Thoracic aorta (tissue), 2 donors: ENCODE data around the gene LRRC73. TPM values are rescaled to one million over a fixed set of nuclear protein-coding genes. Genes with fewer than 3 reads are reported as not detected.
A peak's percentile ranks its signal among the peaks of the same experiment; 100 is the strongest.

Source experiments
- ATAC-seq: fragments of 150-250 bp; one replicate; pipeline ENCODE4 v1.8.0; 2017; ENCODE audit warnings: low read depth; ENCODE audit not compliant: insufficient number of reproducible peaks, low FRiP score
- DNase-seq: peaks from one replicate; pipeline ENCODE4 v3.0.0-alpha.2; 2020; ENCODE audit warnings: low spot score
- H3K27ac ChIP-seq, 2 donors: fragments of 200-600 bp; sonication (generic); 1 replicate in 1 of 2; 2 replicates in 1 of 2; pipeline ENCODE4 v1.5.1; 2016; ENCODE audit warnings: mild to moderate bottlenecking in 2 of 2, moderate library complexity in 2 of 2
- H3K27me3 ChIP-seq: fragments of 200-600 bp; sonication (generic); replicated peaks from 2 replicates; pipeline ENCODE4 v1.6.0; 2016; ENCODE audit warnings: mild to moderate bottlenecking; ENCODE audit not compliant: insufficient read depth
- H3K36me3 ChIP-seq: fragments of 200-600 bp; sonication (generic); one replicate; pipeline ENCODE4 v1.5.1; 2016
- H3K4me1 ChIP-seq, 2 donors: fragments of 200-600 bp; sonication (generic); 1 replicate in 1 of 2; 2 replicates in 1 of 2; pipeline versions ENCODE4 v1.5.1 to v1.6.0; 2016; ENCODE audit warnings: low read depth in 2 of 2, mild to moderate bottlenecking in 1 of 2; ENCODE audit not compliant: control insufficient read depth in 1 of 2
- H3K4me3 ChIP-seq: fragments of 200-600 bp; sonication (generic); 2 replicates; pipeline ENCODE4 v1.5.1; 2016; ENCODE audit warnings: mild to moderate bottlenecking
- H3K9me3 ChIP-seq: fragments of 200-600 bp; sonication (generic); 2 replicates; pipeline ENCODE4 v1.5.1; 2016
- total RNA-seq, 2 donors: library from RNA; depleted of rRNA; stranded (reverse); fragments of >200 nt; gene quantifications; one replicate each; pipeline versions ENCODE4 v1.1.0 to v1.2.3, GENCODE V29; 2016
- TF ChIP-seq, protein P1 (sequence below): fragments of 200-600 bp; sonication (generic); IDR thresholded peaks from one replicate; pipeline ENCODE4 v1.5.1; 2019; ENCODE audit warnings: antibody characterized with exemption

LRRC73 gene
- total RNA-seq, 2 donors from 2014 or later: 0.54 to 0.63 TPM

DNA sequence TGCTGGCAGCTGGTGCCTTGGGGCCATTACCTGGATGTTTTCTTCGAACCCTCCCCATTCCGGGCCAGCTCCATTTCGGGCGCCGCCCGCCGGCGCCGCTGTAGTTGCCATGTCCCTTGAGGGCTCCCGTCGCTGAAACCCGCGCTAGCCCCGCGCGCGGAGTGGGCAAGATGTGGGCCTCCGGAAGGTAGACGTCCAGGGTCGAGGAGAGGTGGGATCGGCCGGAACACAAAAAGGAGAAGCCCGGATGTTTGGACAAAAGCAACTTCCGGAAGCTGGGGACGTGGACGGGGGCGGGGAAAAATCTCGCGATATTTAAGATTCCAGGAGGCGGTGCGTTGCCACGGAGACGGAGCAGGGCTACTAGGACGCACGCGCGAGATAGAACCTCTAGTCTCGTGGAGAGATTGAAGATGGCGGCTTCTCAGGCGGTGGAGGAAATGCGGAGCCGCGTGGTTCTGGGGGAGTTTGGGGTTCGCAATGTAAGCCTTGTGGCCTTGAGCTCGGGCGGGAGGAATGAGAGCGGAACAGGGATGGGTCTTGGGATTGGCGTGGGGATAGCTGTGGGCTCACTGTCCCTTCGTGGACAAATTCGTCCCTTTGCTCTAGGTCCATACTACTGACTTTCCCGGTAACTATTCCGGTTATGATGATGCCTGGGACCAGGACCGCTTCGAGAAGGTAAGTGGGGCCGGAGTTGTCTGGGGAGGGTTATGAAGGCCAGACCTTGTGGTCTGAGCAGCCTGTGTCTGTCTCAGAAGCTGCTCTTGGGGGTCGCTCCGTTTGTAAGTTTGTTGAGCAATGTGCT lies 6.8 kb upstream of the LRRC73 start, which contains the start of the genes POLR1C and YIPF3:
TSS of gene POLR1C (plus strand) at position 393 of the 808 bp plus-strand sequence. CDS start at position 414, 21 bp downstream.
TSS of gene YIPF3 (minus strand) at position 230 of the 808 bp plus-strand sequence. CDS start at position 111, 119 bp downstream.
- Histone ChIP-seq H3K36me3 (peaks cover 39% of the 10 kb centered on the region), H3K27me3 (no peaks in the 10 kb centered on the region), H3K4me3 (peak within 1 kb of the TSS; percentile 99), H3K27ac (peak within 1 kb of the TSS; percentile 80 to 91), H3K9me3 (no peaks in the 10 kb centered on the region), H3K4me1 (peaks cover 8 to 39% of the 10 kb centered on the region in 2 donors)
- peak; percentile 97 for ATAC-seq
- peak; percentile 91 for DNase-seq
- TF ChIP-seq, protein P1, sequence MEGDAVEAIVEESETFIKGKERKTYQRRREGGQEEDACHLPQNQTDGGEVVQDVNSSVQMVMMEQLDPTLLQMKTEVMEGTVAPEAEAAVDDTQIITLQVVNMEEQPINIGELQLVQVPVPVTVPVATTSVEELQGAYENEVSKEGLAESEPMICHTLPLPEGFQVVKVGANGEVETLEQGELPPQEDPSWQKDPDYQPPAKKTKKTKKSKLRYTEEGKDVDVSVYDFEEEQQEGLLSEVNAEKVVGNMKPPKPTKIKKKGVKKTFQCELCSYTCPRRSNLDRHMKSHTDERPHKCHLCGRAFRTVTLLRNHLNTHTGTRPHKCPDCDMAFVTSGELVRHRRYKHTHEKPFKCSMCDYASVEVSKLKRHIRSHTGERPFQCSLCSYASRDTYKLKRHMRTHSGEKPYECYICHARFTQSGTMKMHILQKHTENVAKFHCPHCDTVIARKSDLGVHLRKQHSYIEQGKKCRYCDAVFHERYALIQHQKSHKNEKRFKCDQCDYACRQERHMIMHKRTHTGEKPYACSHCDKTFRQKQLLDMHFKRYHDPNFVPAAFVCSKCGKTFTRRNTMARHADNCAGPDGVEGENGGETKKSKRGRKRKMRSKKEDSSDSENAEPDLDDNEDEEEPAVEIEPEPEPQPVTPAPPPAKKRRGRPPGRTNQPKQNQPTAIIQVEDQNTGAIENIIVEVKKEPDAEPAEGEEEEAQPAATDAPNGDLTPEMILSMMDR: no peak

DNA sequence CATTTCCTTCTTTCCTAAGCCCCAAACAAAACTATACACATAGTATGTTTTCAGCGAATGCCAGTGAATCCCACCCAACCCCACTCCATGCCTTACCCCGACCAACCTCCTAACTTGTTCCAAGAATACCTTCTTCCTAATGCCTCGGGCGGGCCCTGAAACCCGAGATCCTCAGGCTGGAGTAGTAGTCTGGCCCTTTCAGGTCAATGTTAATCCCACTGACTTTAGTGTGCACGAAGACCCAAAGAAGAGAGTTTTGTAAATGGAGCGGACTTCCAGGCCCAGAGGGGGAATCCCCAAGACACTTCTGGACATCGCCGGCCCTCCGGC lies 6.2 kb upstream of the LRRC73 start:
- Histone ChIP-seq H3K4me1 (peaks cover 8 to 39% of the 10 kb centered on the region in 2 donors), H3K27ac (peak overlapping the region; percentile 80 to 91), H3K27me3 (no peaks in the 10 kb centered on the region), H3K4me3 (peak overlapping the region; percentile 99), H3K9me3 (no peaks in the 10 kb centered on the region), H3K36me3 (peaks cover 40% of the 10 kb centered on the region)
- no peak for DNase-seq
- TF ChIP-seq, protein P1: no peak
- no peak for ATAC-seq

DNA sequence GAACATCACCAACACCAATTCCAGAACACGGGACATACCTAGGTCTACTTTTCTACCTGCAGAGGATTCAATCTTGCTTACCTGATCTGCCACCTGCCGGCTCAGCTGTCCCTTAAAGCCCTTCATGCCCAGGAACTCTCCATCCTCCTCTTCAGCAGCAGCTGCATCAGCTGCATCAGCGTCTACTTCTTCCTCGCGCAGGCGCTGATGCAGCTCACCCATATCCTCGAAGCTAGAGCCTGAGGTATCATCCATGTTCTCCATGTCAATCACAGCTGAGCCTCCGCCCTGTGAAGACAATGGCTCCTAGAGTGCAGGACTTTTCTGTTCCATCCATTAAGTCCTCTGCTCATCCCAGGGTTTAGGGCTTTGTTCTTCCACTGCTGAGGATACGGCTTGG lies 5.7 kb upstream of the LRRC73 start:
- no peak for ATAC-seq
- H3K4me1 ChIP-seq: peaks cover 8 to 42% of the 10 kb centered on the region in 2 donors
- H3K27ac ChIP-seq: peak overlapping the region in 1 of 2 donors; percentile 91

DNA sequence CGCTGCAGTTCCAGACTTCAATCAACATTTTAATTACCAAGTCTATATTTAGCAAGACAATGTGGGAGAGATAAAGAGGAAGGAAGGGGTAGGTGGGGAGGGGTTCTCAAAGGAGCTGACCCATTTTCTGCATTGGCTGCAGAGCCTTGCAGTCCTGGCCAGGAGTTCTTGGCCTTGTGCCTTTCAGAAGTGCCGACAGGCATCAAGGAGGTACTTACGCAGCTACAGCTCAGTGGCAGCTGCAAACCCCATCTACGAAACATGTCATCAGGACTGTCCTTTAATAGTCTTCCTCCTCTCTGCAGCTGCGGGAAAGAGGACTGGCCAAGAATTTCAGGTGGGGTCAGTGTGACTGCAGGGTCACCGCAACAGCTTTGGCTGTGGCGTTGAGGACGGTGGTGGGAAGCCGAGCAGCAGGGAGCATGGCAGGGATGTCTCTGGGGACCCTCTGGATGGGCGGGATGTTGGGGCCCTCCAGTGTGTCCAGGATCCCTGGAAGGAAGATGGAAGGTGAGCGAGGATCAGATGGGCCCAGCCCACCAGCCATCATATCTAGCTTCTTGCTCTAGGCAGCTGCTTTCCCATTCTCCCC lies 1.8 kb upstream of the LRRC73 start:
- DNase-seq (no peak), ATAC-seq (no peak)
- TF ChIP-seq, protein P1: no peak
- H3K27me3 ChIP-seq: no peaks in the 10 kb centered on the region
- no peak overlapping the region for H3K4me3 ChIP-seq
- H3K36me3 ChIP-seq: peaks cover 24% of the 10 kb centered on the region
- peaks cover 19 to 43% of the 10 kb centered on the region in 2 donors for H3K4me1 ChIP-seq
- H3K9me3 ChIP-seq: no peaks in the 10 kb centered on the region
- no peak overlapping the region for H3K27ac ChIP-seq

More for the DNA sequence above, 5.7 kb upstream of the LRRC73 start:
- Histone ChIP-seq H3K36me3 (peaks cover 35% of the 10 kb centered on the region), H3K9me3 (no peaks in the 10 kb centered on the region), H3K4me3 (peak overlapping the region; percentile 99), H3K27me3 (no peaks in the 10 kb centered on the region)
- DNase-seq: no peak
- TF ChIP-seq, protein P1: no peak

DNA sequence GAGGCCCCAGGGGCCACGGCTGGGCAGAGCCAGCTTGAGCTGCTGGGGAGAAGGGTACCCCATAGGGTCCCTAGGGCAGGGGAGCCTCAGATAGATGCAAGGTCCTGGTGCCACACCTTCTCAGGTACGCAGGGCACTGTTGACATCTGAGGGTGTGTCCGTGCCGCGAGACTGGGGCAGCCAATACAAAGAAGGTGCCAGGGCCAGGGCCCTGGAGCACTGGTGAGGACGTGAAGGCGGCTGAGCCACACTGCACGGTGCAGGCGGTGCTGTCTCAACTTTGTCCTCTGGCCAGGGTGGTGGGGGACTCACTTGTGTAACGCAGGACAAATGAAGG lies 649 bp upstream of the LRRC73 start:
- Histone ChIP-seq H3K27ac (peak overlapping the region; percentile 21 to 23), H3K9me3 (no peaks in the 10 kb centered on the region), H3K4me1 (peaks cover 15 to 40% of the 10 kb centered on the region in 2 donors), H3K27me3 (no peaks in the 10 kb centered on the region), H3K36me3 (peaks cover 24% of the 10 kb centered on the region), H3K4me3 (peak overlapping the region; percentile 78)
- DNase-seq (no peak), ATAC-seq (no peak)
- TF ChIP-seq, protein P1: no peak
